ENCODE measurements around the gene SOD1. TPM values are rescaled to one million over a fixed set of nuclear protein-coding genes. Genes with fewer than 3 reads are reported as not detected.
"Not testable (repeated sequence)": the region's sequence is repeated elsewhere in the genome, so short reads cannot be mapped to it uniquely, and the experiment has no call there.

The SOD1 gene
- total and polyA plus RNA-seq, 5 donors from 2014 or later = 164 to 914 (median 843) TPM

DNA sequence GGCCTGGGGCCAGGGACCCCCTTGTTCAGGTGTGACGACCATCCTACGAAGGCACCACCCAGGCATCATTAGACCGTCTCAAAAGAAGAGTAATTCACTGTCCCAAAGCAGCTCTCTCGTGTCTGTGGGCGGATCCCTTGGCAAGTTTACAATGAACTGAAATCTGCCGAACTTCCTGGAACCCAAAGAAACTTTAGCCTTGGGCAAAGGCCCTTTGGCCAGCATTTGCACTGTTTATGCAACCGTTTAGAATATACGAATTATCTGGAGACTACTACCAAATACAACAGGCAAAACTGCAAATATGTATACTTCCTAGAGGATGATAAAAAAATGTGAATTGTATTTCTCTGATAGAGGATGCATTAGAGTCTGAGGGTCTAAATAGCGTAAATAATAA, 1.4 kb upstream of the SOD1 start:
- H3K27me3 Mint-ChIP-seq = no peaks in the 10 kb centered on the region
- DNase-seq (no peak), ATAC-seq (ENCODE audit: low read depth in 2 of 2) (no peak)
- H3K4me1 ChIP-seq (ENCODE audit: control insufficient read depth, insufficient read depth, low read length, poor library complexity, severe bottlenecking) = peaks cover 42% of the 10 kb centered on the region
- peak overlapping the region in 2 of 3 donors; percentile 45 to 91 for H3K27ac Mint-ChIP-seq
- peaks cover 20 to 66% (median 50%) of the 10 kb centered on the region in 4 donors for H3K4me1 Mint-ChIP-seq
- no peaks in the 10 kb centered on the region for H3K9me3 ChIP-seq (ENCODE audit: control insufficient read depth in 2 of 2, low read length in 2 of 2)
- no peak overlapping the region for H3K27ac ChIP-seq (ENCODE audit: insufficient read depth, low read length, poor library complexity, severe bottlenecking)
- peaks cover 5% of the 10 kb centered on the region for H3K36me3 ChIP-seq (ENCODE audit: control insufficient read depth, insufficient read depth, low read length)
- peak overlapping the region in 3 of 4 donors; percentile 14 to 45 (median 15) for H3K4me3 Mint-ChIP-seq
- H3K36me3 Mint-ChIP-seq = peaks cover 7% of the 10 kb centered on the region
- H3K27me3 ChIP-seq (ENCODE audit: control insufficient read depth, insufficient read depth, low read length) = no peaks in the 10 kb centered on the region
- H3K4me3 ChIP-seq (ENCODE audit: low read depth, low read length) = no peak overlapping the region
- H3K9me3 Mint-ChIP-seq = no peaks in the 10 kb centered on the region

DNA sequence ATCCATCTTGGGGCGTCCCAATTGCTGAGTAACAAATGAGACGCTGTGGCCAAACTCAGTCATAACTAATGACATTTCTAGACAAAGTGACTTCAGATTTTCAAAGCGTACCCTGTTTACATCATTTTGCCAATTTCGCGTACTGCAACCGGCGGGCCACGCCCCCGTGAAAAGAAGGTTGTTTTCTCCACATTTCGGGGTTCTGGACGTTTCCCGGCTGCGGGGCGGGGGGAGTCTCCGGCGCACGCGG, 282 bp upstream of the SOD1 start:
- Mint-ChIP-seq H3K9me3 (no peaks in the 10 kb centered on the region), H3K27me3 (no peaks in the 10 kb centered on the region), H3K4me3 (peak overlapping the region; percentile 97 to 100 (median 100)), H3K36me3 (peaks cover 9% of the 10 kb centered on the region), H3K27ac (peak overlapping the region; percentile 91 to 99 (median 99)), H3K4me1 (peaks cover 22 to 75% (median 59%) of the 10 kb centered on the region in 4 donors)
- no peaks in the 10 kb centered on the region for H3K9me3 ChIP-seq (ENCODE audit: control insufficient read depth in 2 of 2, low read length in 2 of 2)
- ATAC-seq (ENCODE audit: low read depth in 2 of 2) = peak; percentile 52 to 57
- peaks cover 54% of the 10 kb centered on the region for H3K4me1 ChIP-seq (ENCODE audit: control insufficient read depth, insufficient read depth, low read length, poor library complexity, severe bottlenecking)
- no peak for DNase-seq
- no peaks in the 10 kb centered on the region for H3K27me3 ChIP-seq (ENCODE audit: control insufficient read depth, insufficient read depth, low read length)
- peak overlapping the region; percentile 84 for H3K27ac ChIP-seq (ENCODE audit: insufficient read depth, low read length, poor library complexity, severe bottlenecking)
- H3K36me3 ChIP-seq (ENCODE audit: control insufficient read depth, insufficient read depth, low read length) = peaks cover 13% of the 10 kb centered on the region
- peak overlapping the region; percentile 87 for H3K4me3 ChIP-seq (ENCODE audit: low read depth, low read length)

DNA sequence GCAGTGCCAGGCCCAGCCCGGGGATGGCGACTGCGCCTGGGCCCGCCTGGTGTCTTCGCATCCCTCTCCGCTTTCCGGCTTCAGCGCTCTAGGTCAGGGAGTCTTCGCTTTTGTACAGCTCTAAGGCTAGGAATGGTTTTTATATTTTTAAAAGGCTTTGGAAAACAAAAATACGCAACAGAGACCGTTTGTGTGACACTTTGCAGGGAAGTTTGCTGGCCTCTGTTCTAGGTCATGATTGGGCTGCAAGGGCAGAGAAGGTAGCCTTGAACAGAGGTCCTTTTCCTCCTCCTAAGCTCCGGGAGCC, 719 bp downstream of the SOD1 start:
- peaks cover 16% of the 10 kb centered on the region for H3K36me3 ChIP-seq (ENCODE audit: control insufficient read depth, insufficient read depth, low read length)
- H3K4me1 Mint-ChIP-seq = peaks cover 27 to 76% (median 60%) of the 10 kb centered on the region in 4 donors
- no peaks in the 10 kb centered on the region for H3K9me3 Mint-ChIP-seq
- no peaks in the 10 kb centered on the region for H3K27me3 Mint-ChIP-seq
- H3K27ac ChIP-seq (ENCODE audit: insufficient read depth, low read length, poor library complexity, severe bottlenecking) = peak overlapping the region; percentile 84
- H3K27ac Mint-ChIP-seq = peak overlapping the region; percentile 91 to 96 (median 93)
- peaks cover 64% of the 10 kb centered on the region for H3K4me1 ChIP-seq (ENCODE audit: control insufficient read depth, insufficient read depth, low read length, poor library complexity, severe bottlenecking)
- ATAC-seq (ENCODE audit: low read depth in 2 of 2) = peak; percentile 4 to 6
- no peaks in the 10 kb centered on the region for H3K9me3 ChIP-seq (ENCODE audit: control insufficient read depth in 2 of 2, low read length in 2 of 2)
- DNase-seq = peak in 1 of 3 donors; percentile 45
- H3K36me3 Mint-ChIP-seq = peaks cover 12% of the 10 kb centered on the region
- H3K4me3 Mint-ChIP-seq = peak overlapping the region; percentile 97 to 99 (median 98)
- no peaks in the 10 kb centered on the region for H3K27me3 ChIP-seq (ENCODE audit: control insufficient read depth, insufficient read depth, low read length)
- peak overlapping the region; percentile 98 for H3K4me3 ChIP-seq (ENCODE audit: low read depth, low read length)

DNA sequence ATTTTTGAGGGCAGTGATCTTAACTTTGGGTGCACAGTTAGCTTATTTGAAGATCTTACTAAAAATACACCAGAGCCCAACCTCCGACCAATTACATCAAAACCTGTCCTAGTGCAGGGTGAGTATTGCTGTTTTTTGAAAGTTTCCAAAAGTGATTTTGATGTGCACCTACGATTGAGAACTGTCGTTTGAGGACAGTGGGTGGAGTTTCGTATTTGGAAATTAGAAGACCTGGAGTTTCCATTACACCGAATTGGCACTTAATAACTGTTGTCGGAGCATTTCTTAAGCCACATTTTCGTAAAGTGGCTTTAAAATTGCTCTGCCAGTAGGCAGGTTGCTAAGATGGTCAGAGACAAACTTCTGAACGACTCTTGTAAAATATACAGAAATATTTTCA, 1.1 kb downstream of the SOD1 start:
- Mint-ChIP-seq H3K4me3 (peak overlapping the region; percentile 97 to 99 (median 98)), H3K4me1 (peaks cover 31 to 76% (median 60%) of the 10 kb centered on the region in 4 donors), H3K36me3 (peaks cover 16% of the 10 kb centered on the region), H3K27me3 (no peaks in the 10 kb centered on the region), H3K27ac (peak overlapping the region; percentile 91 to 96 (median 93)), H3K9me3 (no peaks in the 10 kb centered on the region)
- Histone ChIP-seq H3K4me3 (ENCODE audit: low read depth, low read length) (peak overlapping the region; percentile 98), H3K9me3 (ENCODE audit: control insufficient read depth in 2 of 2, low read length in 2 of 2) (no peaks in the 10 kb centered on the region), H3K27ac (ENCODE audit: insufficient read depth, low read length, poor library complexity, severe bottlenecking) (peak overlapping the region; percentile 84), H3K4me1 (ENCODE audit: control insufficient read depth, insufficient read depth, low read length, poor library complexity, severe bottlenecking) (peaks cover 65% of the 10 kb centered on the region), H3K27me3 (ENCODE audit: control insufficient read depth, insufficient read depth, low read length) (no peaks in the 10 kb centered on the region), H3K36me3 (ENCODE audit: control insufficient read depth, insufficient read depth, low read length) (peaks cover 18% of the 10 kb centered on the region)
- ATAC-seq (ENCODE audit: low read depth in 2 of 2) (no peak), DNase-seq (peak in 1 of 3 donors; percentile 30)

DNA sequence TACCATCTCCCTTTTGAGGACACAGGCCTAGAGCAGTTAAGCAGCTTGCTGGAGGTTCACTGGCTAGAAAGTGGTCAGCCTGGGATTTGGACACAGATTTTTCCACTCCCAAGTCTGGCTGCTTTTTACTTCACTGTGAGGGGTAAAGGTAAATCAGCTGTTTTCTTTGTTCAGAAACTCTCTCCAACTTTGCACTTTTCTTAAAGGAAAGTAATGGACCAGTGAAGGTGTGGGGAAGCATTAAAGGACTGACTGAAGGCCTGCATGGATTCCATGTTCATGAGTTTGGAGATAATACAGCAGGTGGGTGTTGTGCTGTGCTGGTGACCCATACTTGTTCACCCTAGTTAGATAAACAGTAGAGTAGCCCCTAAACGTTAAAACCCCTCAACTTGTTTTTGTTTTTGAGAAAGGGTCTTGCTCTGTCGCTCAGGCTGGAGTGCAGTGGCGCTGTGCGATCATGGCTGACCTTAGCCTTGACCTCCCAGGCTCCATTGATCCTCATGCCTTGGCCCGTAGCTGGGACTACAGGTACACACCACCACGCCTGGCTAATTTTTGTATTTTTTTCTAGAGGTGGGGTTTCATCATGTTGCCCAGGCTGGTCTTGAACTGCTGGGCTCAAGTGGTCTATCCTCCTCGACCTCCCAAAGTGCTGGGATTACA, 4.2 kb downstream of the SOD1 start:
- Mint-ChIP-seq H3K4me1 (peaks cover 52 to 90% (median 72%) of the 10 kb centered on the region in 4 donors), H3K9me3 (no peaks in the 10 kb centered on the region), H3K36me3 (peaks cover 35% of the 10 kb centered on the region), H3K27ac (peak overlapping the region in 1 of 3 donors; percentile 75), H3K4me3 (peak overlapping the region; percentile 80 to 99 (median 98)), H3K27me3 (no peaks in the 10 kb centered on the region)
- Histone ChIP-seq H3K27me3 (ENCODE audit: control insufficient read depth, insufficient read depth, low read length) (no peaks in the 10 kb centered on the region), H3K27ac (ENCODE audit: insufficient read depth, low read length, poor library complexity, severe bottlenecking) (peak overlapping the region; percentile 19), H3K4me3 (ENCODE audit: low read depth, low read length) (peak overlapping the region; percentile 8), H3K36me3 (ENCODE audit: control insufficient read depth, insufficient read depth, low read length) (peaks cover 46% of the 10 kb centered on the region), H3K4me1 (ENCODE audit: control insufficient read depth, insufficient read depth, low read length, poor library complexity, severe bottlenecking) (peaks cover 70% of the 10 kb centered on the region), H3K9me3 (ENCODE audit: control insufficient read depth in 2 of 2, low read length in 2 of 2) (no peaks in the 10 kb centered on the region)
- ATAC-seq (ENCODE audit: low read depth in 2 of 2) (no peak), DNase-seq (no peak)

DNA sequence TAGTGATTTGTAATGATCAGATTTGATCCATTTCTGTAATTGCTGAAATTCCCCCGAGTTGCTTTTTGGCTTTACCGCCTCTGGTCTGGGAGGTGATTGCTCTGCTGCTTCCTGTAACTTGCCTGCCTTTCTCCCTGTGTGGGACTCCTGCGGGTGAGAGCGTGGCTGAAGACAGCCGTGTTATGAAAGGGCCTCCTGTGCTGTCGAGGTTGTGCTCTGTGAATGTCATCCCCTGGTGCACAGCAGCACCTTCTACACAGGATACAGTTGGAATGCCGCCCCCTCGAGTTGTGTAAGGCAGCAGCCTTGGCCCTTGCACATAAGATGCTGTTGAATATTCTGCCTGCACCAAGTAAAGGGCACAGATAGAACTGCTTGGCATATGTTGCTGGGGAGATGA, 5.9 kb downstream of the SOD1 start:
- H3K9me3 Mint-ChIP-seq = no peaks in the 10 kb centered on the region
- peaks cover 42% of the 10 kb centered on the region for H3K36me3 Mint-ChIP-seq
- Histone ChIP-seq H3K9me3 (ENCODE audit: control insufficient read depth in 2 of 2, low read length in 2 of 2) (no peaks in the 10 kb centered on the region), H3K36me3 (ENCODE audit: control insufficient read depth, insufficient read depth, low read length) (peaks cover 62% of the 10 kb centered on the region), H3K27me3 (ENCODE audit: control insufficient read depth, insufficient read depth, low read length) (no peaks in the 10 kb centered on the region), H3K27ac (ENCODE audit: insufficient read depth, low read length, poor library complexity, severe bottlenecking) (peak overlapping the region; percentile 49), H3K4me1 (ENCODE audit: control insufficient read depth, insufficient read depth, low read length, poor library complexity, severe bottlenecking) (peaks cover 68% of the 10 kb centered on the region), H3K4me3 (ENCODE audit: low read depth, low read length) (peak overlapping the region; percentile 43)
- ATAC-seq (ENCODE audit: low read depth in 2 of 2) (peak in 1 of 2 donors; percentile 49), DNase-seq (peak in 1 of 3 donors; percentile 36)
- no peaks in the 10 kb centered on the region for H3K27me3 Mint-ChIP-seq
- peaks cover 51 to 84% (median 67%) of the 10 kb centered on the region in 4 donors for H3K4me1 Mint-ChIP-seq
- H3K27ac Mint-ChIP-seq = peak overlapping the region; percentile 59 to 95 (median 75)
- peak overlapping the region; percentile 62 to 90 (median 78) for H3K4me3 Mint-ChIP-seq

DNA sequence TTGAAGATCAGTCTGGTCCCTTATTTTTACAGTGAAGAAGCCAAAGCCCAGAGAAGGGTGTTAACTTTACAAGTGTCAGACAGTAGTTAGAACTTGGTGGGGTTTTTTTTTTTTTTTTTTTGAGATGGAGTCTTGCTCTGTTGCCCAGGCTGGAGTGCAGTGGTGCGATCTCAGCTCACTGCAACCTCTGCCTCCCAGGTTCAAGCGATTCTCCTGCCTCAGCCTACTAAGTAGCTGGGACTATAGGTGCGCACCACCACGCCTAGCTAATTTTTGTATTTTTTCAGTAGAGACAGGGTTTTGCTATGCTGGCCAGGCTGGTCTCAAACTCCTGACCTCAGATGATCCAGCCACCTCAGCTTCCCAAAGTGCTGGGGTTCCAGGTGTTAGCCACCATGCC, 6.4 kb downstream of the SOD1 start:
- H3K27ac ChIP-seq (ENCODE audit: insufficient read depth, low read length, poor library complexity, severe bottlenecking); DNase-seq; H3K9me3 Mint-ChIP-seq; ATAC-seq (ENCODE audit: low read depth in 2 of 2); H3K27me3 ChIP-seq (ENCODE audit: control insufficient read depth, insufficient read depth, low read length); H3K9me3 ChIP-seq (ENCODE audit: control insufficient read depth in 2 of 2, low read length in 2 of 2); H3K27me3 Mint-ChIP-seq: not testable (repeated sequence)
- Histone ChIP-seq H3K4me1 (ENCODE audit: control insufficient read depth, insufficient read depth, low read length, poor library complexity, severe bottlenecking) (peaks cover 63% of the 10 kb centered on the region), H3K4me3 (ENCODE audit: low read depth, low read length) (peak overlapping the region; percentile 43), H3K36me3 (ENCODE audit: control insufficient read depth, insufficient read depth, low read length) (peaks cover 66% of the 10 kb centered on the region)
- Mint-ChIP-seq H3K36me3 (peaks cover 45% of the 10 kb centered on the region), H3K4me3 (peak overlapping the region; percentile 62 to 90 (median 78)), H3K27ac (peak overlapping the region; percentile 69 to 95 (median 75)), H3K4me1 (peaks cover 48 to 79% (median 64%) of the 10 kb centered on the region in 4 donors)

DNA sequence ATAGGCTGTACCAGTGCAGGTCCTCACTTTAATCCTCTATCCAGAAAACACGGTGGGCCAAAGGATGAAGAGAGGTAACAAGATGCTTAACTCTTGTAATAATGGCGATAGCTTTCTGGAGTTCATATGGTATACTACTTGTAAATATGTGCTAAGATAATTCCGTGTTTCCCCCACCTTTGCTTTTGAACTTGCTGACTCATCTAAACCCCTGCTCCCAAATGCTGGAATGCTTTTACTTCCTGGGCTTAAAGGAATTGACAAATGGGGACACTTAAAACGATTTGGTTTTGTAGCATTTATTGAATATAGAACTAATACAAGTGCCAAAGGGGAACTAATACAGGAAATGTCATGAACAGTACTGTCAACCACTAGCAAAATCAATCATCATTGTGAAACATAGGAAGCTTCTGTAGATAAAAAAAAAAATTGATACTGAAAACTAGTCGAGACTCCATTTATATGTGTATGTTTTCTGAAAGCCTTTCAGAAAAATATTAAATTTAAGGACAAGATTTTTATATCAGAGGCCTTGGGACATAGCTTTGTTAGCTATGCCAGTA, 7.0 kb downstream of the SOD1 start:
- DNase-seq (no peak), ATAC-seq (ENCODE audit: low read depth in 2 of 2) (no peak)
- peak overlapping the region; percentile 36 to 62 (median 46) for H3K4me3 Mint-ChIP-seq
- peaks cover 45 to 73% (median 60%) of the 10 kb centered on the region in 4 donors for H3K4me1 Mint-ChIP-seq
- Histone ChIP-seq H3K4me3 (ENCODE audit: low read depth, low read length) (peak overlapping the region; percentile 2), H3K36me3 (ENCODE audit: control insufficient read depth, insufficient read depth, low read length) (peaks cover 71% of the 10 kb centered on the region), H3K9me3 (ENCODE audit: control insufficient read depth in 2 of 2, low read length in 2 of 2) (no peaks in the 10 kb centered on the region), H3K27me3 (ENCODE audit: control insufficient read depth, insufficient read depth, low read length) (no peaks in the 10 kb centered on the region), H3K4me1 (ENCODE audit: control insufficient read depth, insufficient read depth, low read length, poor library complexity, severe bottlenecking) (peaks cover 56% of the 10 kb centered on the region), H3K27ac (ENCODE audit: insufficient read depth, low read length, poor library complexity, severe bottlenecking) (peak overlapping the region; percentile 48)
- H3K36me3 Mint-ChIP-seq = peaks cover 48% of the 10 kb centered on the region
- no peaks in the 10 kb centered on the region for H3K9me3 Mint-ChIP-seq
- no peaks in the 10 kb centered on the region for H3K27me3 Mint-ChIP-seq
- H3K27ac Mint-ChIP-seq = peak overlapping the region; percentile 14 to 69 (median 48)

Measured in CD4-positive, CD25-positive, alpha-beta regulatory T cell (primary cell).